GM21737 (cell line): ENCODE measurements around the gene IFIH1.

ENCODE experiments used
- ATAC-seq: cut with Tn5 transposase; IDR thresholded peaks from one replicate; pipeline ENCODE4 v1.9.1; 2021; ENCODE audit warnings: mild to moderate bottlenecking, moderate library complexity; ENCODE audit not compliant: unreplicated experiment

The IFIH1 gene

GRCh38 chr2:162318328-162319180 lies at the start of gene IFIH1:
TSS of gene IFIH1 (minus strand) at chr2:162318684. CDS start at chr2:162318307, 377 bp downstream.
- ATAC-seq, result peak; percentile 85

- no peak for ATAC-seq
These were observed 46.9 kb upstream of the IFIH1 start for GRCh38 chr2:162365392-162365791.

- ATAC-seq, result no peak
These were observed 26.1 kb upstream of the IFIH1 start for GRCh38 chr2:162344617-162344950.

- peak; percentile 99 for ATAC-seq
These were observed 25.5 kb upstream of the IFIH1 start, which contains the start of gene GCA for GRCh38 chr2:162343824-162344616. TSS of gene GCA (plus strand) at chr2:162344132. CDS start at chr2:162344249, 117 bp downstream.

- ATAC-seq, result no peak
These were observed 25.0 kb upstream of the IFIH1 start for GRCh38 chr2:162343492-162343823.

GRCh38 chr2:162342841-162343240 lies 24.4 kb upstream of the IFIH1 start:
- no peak for ATAC-seq

- ATAC-seq, result no peak
These were observed 23.8 kb upstream of the IFIH1 start for GRCh38 chr2:162342321-162342720.

- ATAC-seq, result no peak
These were observed 22.3 kb upstream of the IFIH1 start for GRCh38 chr2:162340822-162341221.

- no peak for ATAC-seq
These were observed 19.4 kb upstream of the IFIH1 start for GRCh38 chr2:162337868-162338267.

GRCh38 chr2:162333968-162334367 lies 15.5 kb upstream of the IFIH1 start:
- ATAC-seq, result no peak

- ATAC-seq, result no peak
These were observed 12.4 kb upstream of the IFIH1 start for GRCh38 chr2:162330881-162331280.

GRCh38 chr2:162328424-162329157 lies 10.1 kb upstream of the IFIH1 start:
- peak; percentile 67 for ATAC-seq

- no peak for ATAC-seq
These were observed 9.3 kb upstream of the IFIH1 start for GRCh38 chr2:162327806-162328205.

GRCh38 chr2:162327134-162327769 lies 8.8 kb upstream of the IFIH1 start:
- ATAC-seq, result no peak

- ATAC-seq, result no peak
These were observed 6.5 kb upstream of the IFIH1 start for GRCh38 chr2:162324953-162325352.

- no peak for ATAC-seq
These were observed 2.5 kb upstream of the IFIH1 start for GRCh38 chr2:162320864-162321517.

- ATAC-seq, result peak; percentile 4
These were observed 590 bp downstream of the IFIH1 start for GRCh38 chr2:162317861-162318327.

- ATAC-seq, result no peak
These were observed 1.3 kb downstream of the IFIH1 start for GRCh38 chr2:162317058-162317742.

- no peak for ATAC-seq
These were observed 1.9 kb downstream of the IFIH1 start for GRCh38 chr2:162316590-162316989.

- no peak for ATAC-seq
These were observed 2.5 kb downstream of the IFIH1 start for GRCh38 chr2:162315938-162316337.
